ENCODE results near the gene BSG. TPM values are rescaled to one million over a fixed set of nuclear protein-coding genes. Genes with fewer than 3 reads are reported as not detected.

BSG gene
- total RNA-seq, 3 donors from 2014 or later: 270 to 515 (median 282) TPM

- TF ChIP-seq POLR2A (IDR thresholded peaks at IDR 0.05) (no peak), POLR2AphosphoS5 (IDR thresholded peaks at IDR 0.05) (no peak), CTCF (IDR thresholded peaks at IDR 0.05) (no peak)
- Histone ChIP-seq H3K9me3 (no peaks in the 10 kb centered on the region), H3K4me1 (no peaks in the 10 kb centered on the region), H3K27me3 (no peaks in the 10 kb centered on the region), H3K4me3 (no peak overlapping the region), H3K36me3 (no peaks in the 10 kb centered on the region), H3K27ac (no peak overlapping the region)
- intact Hi-C loops (cut with DNase I; ENCODE audit: low total_unique reads): loop anchor here (5.0 kb wide), 1 partner anchor 1185 kb away; no protein-coding TSS in a partner anchor
- DNase-seq (ENCODE audit: low spot score in 2 of 2): no peak
These were observed 45.3 kb downstream of the BSG start for GRCh38 chr19:617551-618246.

- no peak for DNase-seq (ENCODE audit: low spot score in 2 of 2)
- TF ChIP-seq POLR2AphosphoS5 (IDR thresholded peaks at IDR 0.05) (no peak), POLR2A (IDR thresholded peaks at IDR 0.05) (no peak), CTCF (IDR thresholded peaks at IDR 0.05) (no peak)
- intact Hi-C loops (cut with DNase I; ENCODE audit: low total_unique reads): loop anchor here (5.0 kb wide), 1 partner anchor 1184 kb away; no protein-coding TSS in a partner anchor
- Histone ChIP-seq H3K36me3 (no peaks in the 10 kb centered on the region), H3K4me1 (no peaks in the 10 kb centered on the region), H3K27ac (no peak overlapping the region), H3K27me3 (no peaks in the 10 kb centered on the region), H3K4me3 (no peak overlapping the region), H3K9me3 (no peaks in the 10 kb centered on the region)
These were observed 45.8 kb downstream of the BSG start for GRCh38 chr19:618247-618619.

GRCh38 chr19:618674-619285 is 46.4 kb downstream of the BSG start:
- no peak for TF ChIP-seq POLR2A (IDR thresholded peaks at IDR 0.05)
- no peak for TF ChIP-seq POLR2AphosphoS5 (IDR thresholded peaks at IDR 0.05)
- no peak for TF ChIP-seq CTCF (IDR thresholded peaks at IDR 0.05)
- DNase-seq (ENCODE audit: low spot score in 2 of 2): no peak
- Histone ChIP-seq H3K4me3 (no peak overlapping the region), H3K27ac (no peak overlapping the region), H3K4me1 (no peaks in the 10 kb centered on the region), H3K9me3 (no peaks in the 10 kb centered on the region), H3K27me3 (no peaks in the 10 kb centered on the region), H3K36me3 (no peaks in the 10 kb centered on the region)
- intact Hi-C loops (cut with DNase I; ENCODE audit: low total_unique reads): loop anchor here (5.0 kb wide), 1 partner anchor 1184 kb away; no protein-coding TSS in a partner anchor

- Histone ChIP-seq H3K4me3 (no peak overlapping the region), H3K27me3 (no peaks in the 10 kb centered on the region), H3K27ac (no peak overlapping the region), H3K36me3 (no peaks in the 10 kb centered on the region), H3K4me1 (no peaks in the 10 kb centered on the region), H3K9me3 (no peaks in the 10 kb centered on the region)
- DNase-seq (ENCODE audit: low spot score in 2 of 2): no peak
- TF ChIP-seq CTCF (IDR thresholded peaks at IDR 0.05): no peak
- TF ChIP-seq POLR2A (IDR thresholded peaks at IDR 0.05): no peak
- no peak for TF ChIP-seq POLR2AphosphoS5 (IDR thresholded peaks at IDR 0.05)
- intact Hi-C loops (cut with DNase I; ENCODE audit: low total_unique reads): loop anchor here (5.0 kb wide), 1 partner anchor 1183 kb away; no protein-coding TSS in a partner anchor
These were observed 47.0 kb downstream of the BSG start for GRCh38 chr19:619286-620002.

Measured in breast epithelium (tissue), 4 donors.